PC-3 (cell line): Measurements from ENCODE around the gene CHMP4B. TPM values are rescaled to one million over a fixed set of nuclear protein-coding genes. Genes with fewer than 3 reads are reported as not detected.

Experiments
- ATAC-seq: fragments of 200-7000 bp; cut with Tn5 transposase; 2 replicates; pipeline ENCODE4 v1.9.1; 2020; ENCODE audit warnings: mild to moderate bottlenecking, moderate library complexity
- BruUV-seq: library from RNA; stranded (reverse); fragments of 400-500 nt; replicated peaks from 2 replicates; lab custom pipeline; 2021; lab: Mats Ljungman, UMichigan
- CTCF ChIA-PET: fragments of 300-600 bp; sonication (Branson Sonifier 250); formaldehyde crosslinking; loops from one replicate; lab custom pipeline; 2022; ENCODE audit warnings: antibody characterized with exemption; lab: Charles Lee
- POLR2A ChIA-PET: fragments of 300-600 bp; sonication (Branson Sonifier 250); formaldehyde crosslinking; loops from one replicate; lab custom pipeline; 2022; ENCODE audit warnings: antibody characterized with exemption; ENCODE audit not compliant: unreplicated experiment; lab: Charles Lee
- DNase-seq: peaks from one replicate; pipeline ENCODE4 v3.0.0-alpha.2; 2015
- H2AFZ ChIP-seq: fragments of 300-600 bp; sonication (generic); 2 replicates; pipeline ENCODE4 v1.6.0; 2016; ENCODE audit warnings: antibody characterized with exemption, low read length
- H3F3A ChIP-seq: fragments of 300-600 bp; sonication (generic); one replicate; pipeline ENCODE4 v1.6.0; 2017; ENCODE audit warnings: antibody characterized with exemption, low read length, control low read depth, mild to moderate bottlenecking; ENCODE audit not compliant: unreplicated experiment
- H3K27ac ChIP-seq: fragments of 300-600 bp; sonication (generic); 2 replicates; pipeline ENCODE4 v1.5.1; 2016; ENCODE audit warnings: mild to moderate bottlenecking, low read length
- H3K27me3 ChIP-seq: fragments of 300-600 bp; sonication (generic); 2 replicates; pipeline ENCODE4 v1.6.1; 2016; ENCODE audit warnings: low read length, mixed read lengths
- H3K36me3 ChIP-seq: fragments of 300-600 bp; sonication (generic); 2 replicates; pipeline ENCODE4 v1.6.1; 2016; ENCODE audit warnings: low read depth, mixed run types, low read length, mixed read lengths
- H3K4me1 ChIP-seq: fragments of 300-600 bp; sonication (generic); 2 replicates; pipeline ENCODE4 v1.5.1; 2016; ENCODE audit warnings: low read length; ENCODE audit not compliant: insufficient read depth
- H3K4me2 ChIP-seq: fragments of 300-600 bp; sonication (generic); 2 replicates; pipeline ENCODE4 v1.6.0; 2016; ENCODE audit warnings: low read length
- H3K4me3 ChIP-seq: fragments of 300-600 bp; sonication (generic); 2 replicates; pipeline ENCODE4 v1.5.1; 2016; ENCODE audit warnings: mild to moderate bottlenecking, low read length, mixed read lengths
- H3K79me2 ChIP-seq: fragments of 300-600 bp; sonication (generic); 2 replicates; pipeline ENCODE4 v1.6.1; 2017; ENCODE audit warnings: low read length, mixed read lengths
- H3K9ac ChIP-seq: fragments of 300-600 bp; sonication (generic); 2 replicates; pipeline ENCODE4 v1.6.0; 2016; ENCODE audit warnings: mild to moderate bottlenecking, low read length
- H3K9me2 ChIP-seq: fragments of 300-600 bp; sonication (generic); replicated peaks from 2 replicates; pipeline ENCODE4 v1.6.1; 2016; ENCODE audit warnings: mixed run types, low read length, mixed read lengths
- H3K9me3 ChIP-seq: fragments of 300-600 bp; sonication (generic); 2 replicates; pipeline ENCODE4 v1.6.1; 2016; ENCODE audit warnings: low read length, mixed read lengths
- H4K20me1 ChIP-seq: fragments of 300-600 bp; sonication (generic); 2 replicates; pipeline ENCODE4 v1.6.1; 2016; ENCODE audit warnings: low read length, mixed read lengths
- EZH2 ChIP-seq: fragments of 300-600 bp; sonication (generic); IDR thresholded peaks from one replicate; pipeline ENCODE4 v1.6.1; 2017; ENCODE audit warnings: antibody characterized with exemption, mild to moderate bottlenecking, low read length; ENCODE audit not compliant: unreplicated experiment
- EZH2phosphoT487 ChIP-seq: fragments of 300-600 bp; sonication (generic); IDR thresholded peaks from 2 replicates; pipeline ENCODE4 v1.6.1; 2018; ENCODE audit warnings: mild to moderate bottlenecking, antibody characterized with exemption, low read length, borderline replicate concordance
- intact Hi-C: fragments of 100-400 bp; cut with micrococcal nuclease; formaldehyde crosslinking; loops from 2 replicates; pipeline ENCODE4 v1.9.0; 2023
- total RNA-seq: library from RNA; depleted of rRNA; stranded (reverse); fragments of >200 nt; gene quantifications from 2 replicates; pipeline ENCODE4 v1.2.3, GENCODE V29; 2014
- TF ChIP-seq, protein P1 (sequence below): fragments of 300-600 bp; sonication (generic); conservative IDR thresholded peaks from 2 replicates; pipeline ENCODE4 v1.5.1; 2017; ENCODE audit warnings: antibody characterized with exemption, low read depth, mild to moderate bottlenecking, low read length

The CHMP4B gene
- total RNA-seq, 1 experiment from 2014 or later, result 68.8 TPM

GRCh38 chr20:33880396-33880795 is 69.2 kb downstream of the CHMP4B start:
- Histone ChIP-seq H3K4me1 (no peaks in the 10 kb centered on the region), H3K4me3 (no peak overlapping the region), H2AFZ (no peak overlapping the region), H3K79me2 (no peaks in the 10 kb centered on the region), H3K9me3 (peaks cover 11% of the 10 kb centered on the region; the same call in 1 of the 2 replicates), H3K9me2 (no peaks in the 10 kb centered on the region), H3K27me3 (no peaks in the 10 kb centered on the region), H3K27ac (no peak overlapping the region), H3F3A (no peaks in the 10 kb centered on the region), H3K36me3 (no peaks in the 10 kb centered on the region), H4K20me1 (no peaks in the 10 kb centered on the region), H3K4me2 (no peak overlapping the region), H3K9ac (no peak overlapping the region)
- ChIA-PET CTCF (no interaction called here), POLR2A (no interaction called here)
- no TSS peak for BruUV-seq
- DNase-seq (no peak), ATAC-seq (no peak)
- intact Hi-C loops, result no loop called here
- no peak for TF ChIP-seq EZH2phosphoT487
- TF ChIP-seq EZH2, result no peak
- TF ChIP-seq, protein P1, sequence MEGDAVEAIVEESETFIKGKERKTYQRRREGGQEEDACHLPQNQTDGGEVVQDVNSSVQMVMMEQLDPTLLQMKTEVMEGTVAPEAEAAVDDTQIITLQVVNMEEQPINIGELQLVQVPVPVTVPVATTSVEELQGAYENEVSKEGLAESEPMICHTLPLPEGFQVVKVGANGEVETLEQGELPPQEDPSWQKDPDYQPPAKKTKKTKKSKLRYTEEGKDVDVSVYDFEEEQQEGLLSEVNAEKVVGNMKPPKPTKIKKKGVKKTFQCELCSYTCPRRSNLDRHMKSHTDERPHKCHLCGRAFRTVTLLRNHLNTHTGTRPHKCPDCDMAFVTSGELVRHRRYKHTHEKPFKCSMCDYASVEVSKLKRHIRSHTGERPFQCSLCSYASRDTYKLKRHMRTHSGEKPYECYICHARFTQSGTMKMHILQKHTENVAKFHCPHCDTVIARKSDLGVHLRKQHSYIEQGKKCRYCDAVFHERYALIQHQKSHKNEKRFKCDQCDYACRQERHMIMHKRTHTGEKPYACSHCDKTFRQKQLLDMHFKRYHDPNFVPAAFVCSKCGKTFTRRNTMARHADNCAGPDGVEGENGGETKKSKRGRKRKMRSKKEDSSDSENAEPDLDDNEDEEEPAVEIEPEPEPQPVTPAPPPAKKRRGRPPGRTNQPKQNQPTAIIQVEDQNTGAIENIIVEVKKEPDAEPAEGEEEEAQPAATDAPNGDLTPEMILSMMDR, result no peak

DNA sequence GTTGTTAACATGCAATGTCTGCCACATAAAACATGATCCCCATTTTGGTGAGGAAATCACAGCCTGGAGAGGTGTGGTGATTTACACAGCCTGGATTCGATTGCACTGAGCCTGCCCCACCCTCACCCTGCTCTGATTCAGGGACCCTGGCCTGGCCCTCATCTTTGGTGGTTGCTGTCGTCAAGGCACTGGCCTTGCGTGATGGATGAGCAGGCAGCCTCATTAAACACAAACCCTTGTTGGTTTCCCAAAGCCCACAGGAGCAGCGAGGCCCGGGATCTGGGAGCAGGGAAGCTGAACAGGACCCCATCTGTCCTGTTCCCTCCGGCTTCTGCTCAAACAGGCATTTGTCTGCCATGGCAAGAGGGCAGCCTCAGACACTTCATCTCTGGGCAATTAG is 70.8 kb downstream of the CHMP4B start:
- Histone ChIP-seq H3K4me1 (peaks cover 10% of the 10 kb centered on the region; the same call in 1 of the 2 replicates), H3K9me3 (peaks cover 11% of the 10 kb centered on the region; the same call in 1 of the 2 replicates), H3F3A (no peaks in the 10 kb centered on the region), H3K4me2 (no peak overlapping the region), H3K79me2 (no peaks in the 10 kb centered on the region), H3K27me3 (no peaks in the 10 kb centered on the region), H3K36me3 (no peaks in the 10 kb centered on the region), H4K20me1 (no peaks in the 10 kb centered on the region), H3K4me3 (no peak overlapping the region), H3K27ac (no peak overlapping the region), H2AFZ (no peak overlapping the region), H3K9ac (no peak overlapping the region), H3K9me2 (no peaks in the 10 kb centered on the region)
- ATAC-seq, result no peak
- POLR2A ChIA-PET, result no interaction called here
- intact Hi-C loops, result no loop called here
- CTCF ChIA-PET, result no interaction called here
- TF ChIP-seq EZH2phosphoT487, result no peak
- no peak for TF ChIP-seq EZH2
- TF ChIP-seq, protein P1, result no peak
- no peak for DNase-seq
- no TSS peak for BruUV-seq

GRCh38 chr20:33882481-33882880 is 71.3 kb downstream of the CHMP4B start:
- ChIA-PET CTCF (no interaction called here), POLR2A (no interaction called here)
- Histone ChIP-seq H3K4me3 (no peak overlapping the region), H2AFZ (no peak overlapping the region), H3K27ac (no peak overlapping the region), H3K79me2 (no peaks in the 10 kb centered on the region), H3F3A (no peaks in the 10 kb centered on the region), H3K4me1 (peaks cover 10% of the 10 kb centered on the region; the same call in 1 of the 2 replicates), H3K4me2 (no peak overlapping the region), H3K9me2 (no peaks in the 10 kb centered on the region), H3K27me3 (no peaks in the 10 kb centered on the region), H3K9ac (no peak overlapping the region), H3K36me3 (no peaks in the 10 kb centered on the region), H3K9me3 (peaks cover 11% of the 10 kb centered on the region; the same call in 1 of the 2 replicates), H4K20me1 (no peaks in the 10 kb centered on the region)
- DNase-seq (no peak), ATAC-seq (no peak)
- TF ChIP-seq, protein P1, result no peak
- TF ChIP-seq EZH2, result no peak
- TF ChIP-seq EZH2phosphoT487, result no peak
- no TSS peak for BruUV-seq
- intact Hi-C loops, result no loop called here
